ENCODE results near the gene CAST. TPM values are rescaled to one million over a fixed set of nuclear protein-coding genes. Genes with fewer than 3 reads are reported as not detected.

The CAST gene
- polyA plus RNA-seq, 1 donor, result 192 TPM

DNA sequence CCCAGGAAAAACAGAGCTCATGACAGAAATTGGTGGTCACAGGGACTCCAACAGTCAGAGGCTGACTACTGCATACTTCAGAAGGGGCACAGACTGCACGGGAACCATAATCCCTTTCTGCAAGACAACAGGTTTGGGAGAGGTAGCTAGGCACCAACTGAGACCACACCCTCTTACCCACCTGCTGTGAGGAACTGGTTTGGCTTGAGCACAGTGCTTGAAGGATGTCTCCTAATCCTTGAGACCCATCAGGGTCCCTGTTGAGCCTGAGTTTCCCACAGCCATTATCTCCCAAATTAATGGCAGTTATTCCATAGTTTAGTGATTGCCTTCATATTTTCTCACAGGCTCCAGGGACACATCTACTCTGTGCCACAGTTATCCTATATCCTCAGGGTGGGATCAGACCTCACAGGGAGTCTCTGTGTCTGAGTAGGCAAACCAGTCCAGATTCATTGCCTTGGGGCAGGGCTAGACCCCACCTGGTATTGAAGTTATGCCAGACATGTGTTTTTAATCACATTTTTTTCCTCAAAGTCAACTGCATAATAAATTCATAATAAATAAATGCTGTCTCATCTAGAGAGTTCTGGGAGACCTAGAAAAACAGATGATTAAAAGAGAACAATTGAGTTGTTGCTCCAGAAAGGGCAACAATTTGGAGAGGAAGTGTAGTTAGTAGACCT lies 9.3 kb upstream of the CAST start:
- Histone ChIP-seq H3K9me3 (ENCODE audit: control insufficient read depth, low read depth, low read length) (no peaks in the 10 kb centered on the region), H3K27ac (ENCODE audit: low read length) (no peak overlapping the region), H3K36me3 (ENCODE audit: control insufficient read depth, insufficient read depth, low read length) (no peaks in the 10 kb centered on the region), H3K4me3 (ENCODE audit: low read length) (no peak overlapping the region), H3K4me1 (ENCODE audit: control insufficient read depth, insufficient read depth, low read length) (peaks cover 23% of the 10 kb centered on the region), H3K27me3 (ENCODE audit: control insufficient read depth, insufficient read depth, low read length) (no peaks in the 10 kb centered on the region)
- WGBS (ENCODE audit: insufficient coverage, low lambda C conversion rate), result no CpG with 5 or more reads among the region's 1 CpG
- DNase-seq, result no peak

DNA sequence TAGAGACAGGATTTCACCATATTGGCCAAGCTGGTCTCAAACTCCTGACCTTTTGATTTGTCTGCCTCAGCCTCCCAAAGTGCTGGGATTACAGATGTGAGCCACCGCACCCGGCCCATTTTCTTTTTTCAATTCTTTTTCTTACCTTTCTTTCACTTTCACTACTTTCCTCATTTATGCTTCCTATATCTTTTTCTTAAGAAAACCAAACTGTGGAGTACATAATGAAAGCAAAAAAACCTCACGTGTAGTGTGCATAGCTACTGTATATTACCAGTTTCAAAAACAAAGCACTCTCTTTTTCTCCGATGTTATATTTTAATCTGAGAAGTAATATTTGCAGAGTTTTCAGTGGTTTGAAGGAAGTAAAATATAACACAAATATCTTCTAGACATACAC lies 8.0 kb upstream of the CAST start:
- H3K4me1 ChIP-seq (ENCODE audit: control insufficient read depth, insufficient read depth, low read length), result peaks cover 16% of the 10 kb centered on the region
- 88% methylated on average over 3 of the region's 4 CpGs for WGBS (ENCODE audit: insufficient coverage, low lambda C conversion rate)

DNA sequence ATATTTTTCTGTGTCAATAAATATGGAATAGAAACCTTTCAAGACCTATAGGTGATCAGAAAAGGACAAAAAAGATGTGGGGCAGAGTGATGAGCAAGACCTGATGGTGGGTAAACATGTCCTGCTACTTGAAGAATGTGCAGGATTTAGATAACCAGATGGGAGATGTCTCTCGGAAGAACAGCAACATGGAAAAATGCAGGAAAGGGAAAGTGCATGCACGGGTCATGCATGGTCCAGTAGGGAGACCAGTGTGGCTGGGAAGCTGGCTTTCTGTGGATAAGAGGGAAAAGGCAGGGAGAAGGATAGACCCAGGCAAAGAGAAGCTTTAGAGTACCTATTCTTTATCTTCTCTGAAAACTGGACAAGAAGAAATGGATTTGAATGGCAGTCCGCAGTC lies 7.1 kb upstream of the CAST start:
- no peaks in the 10 kb centered on the region for H3K36me3 ChIP-seq (ENCODE audit: control insufficient read depth, insufficient read depth, low read length)
- H3K4me1 ChIP-seq (ENCODE audit: control insufficient read depth, insufficient read depth, low read length), result peaks cover 11% of the 10 kb centered on the region
- H3K27ac ChIP-seq (ENCODE audit: low read length), result no peak overlapping the region
- no peaks in the 10 kb centered on the region for H3K27me3 ChIP-seq (ENCODE audit: control insufficient read depth, insufficient read depth, low read length)
- no peaks in the 10 kb centered on the region for H3K9me3 ChIP-seq (ENCODE audit: control insufficient read depth, low read depth, low read length)
- H3K4me3 ChIP-seq (ENCODE audit: low read length), result no peak overlapping the region
- no peak for DNase-seq
- WGBS (ENCODE audit: insufficient coverage, low lambda C conversion rate), result 90% methylated on average over 2 of the region's 3 CpGs

More for the DNA sequence above, 8.0 kb upstream of the CAST start:
- H3K4me3 ChIP-seq (ENCODE audit: low read length), result no peak overlapping the region
- no peak for DNase-seq
- H3K27ac ChIP-seq (ENCODE audit: low read length), result no peak overlapping the region
- H3K36me3 ChIP-seq (ENCODE audit: control insufficient read depth, insufficient read depth, low read length), result no peaks in the 10 kb centered on the region
- no peaks in the 10 kb centered on the region for H3K9me3 ChIP-seq (ENCODE audit: control insufficient read depth, low read depth, low read length)
- H3K27me3 ChIP-seq (ENCODE audit: control insufficient read depth, insufficient read depth, low read length), result no peaks in the 10 kb centered on the region

DNA sequence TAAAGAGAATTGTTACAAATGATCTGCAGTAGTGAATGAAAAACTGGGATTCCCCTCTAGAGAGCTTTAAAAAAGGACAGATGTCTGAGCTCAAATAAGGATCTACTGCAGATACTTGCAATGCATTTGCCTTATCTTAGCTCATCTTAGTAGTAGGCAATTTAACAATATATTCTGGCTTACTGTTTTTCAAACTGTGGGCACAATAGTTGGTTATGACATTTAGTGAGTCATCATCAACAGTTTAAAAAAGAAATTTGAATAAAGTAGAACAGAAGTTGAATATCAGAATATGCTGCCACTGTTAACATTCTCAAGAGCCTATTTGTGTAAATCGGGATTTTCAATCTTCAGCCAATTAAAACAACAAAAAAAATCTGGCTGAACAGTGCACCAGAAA lies 6.7 kb upstream of the CAST start:
- Histone ChIP-seq H3K27ac (ENCODE audit: low read length) (no peak overlapping the region), H3K36me3 (ENCODE audit: control insufficient read depth, insufficient read depth, low read length) (no peaks in the 10 kb centered on the region), H3K27me3 (ENCODE audit: control insufficient read depth, insufficient read depth, low read length) (no peaks in the 10 kb centered on the region), H3K9me3 (ENCODE audit: control insufficient read depth, low read depth, low read length) (no peaks in the 10 kb centered on the region), H3K4me3 (ENCODE audit: low read length) (no peak overlapping the region), H3K4me1 (ENCODE audit: control insufficient read depth, insufficient read depth, low read length) (peaks cover 12% of the 10 kb centered on the region)
- DNase-seq, result no peak
- WGBS (ENCODE audit: insufficient coverage, low lambda C conversion rate), result 57% methylated on average over 1 of the region's 1 CpG

DNA sequence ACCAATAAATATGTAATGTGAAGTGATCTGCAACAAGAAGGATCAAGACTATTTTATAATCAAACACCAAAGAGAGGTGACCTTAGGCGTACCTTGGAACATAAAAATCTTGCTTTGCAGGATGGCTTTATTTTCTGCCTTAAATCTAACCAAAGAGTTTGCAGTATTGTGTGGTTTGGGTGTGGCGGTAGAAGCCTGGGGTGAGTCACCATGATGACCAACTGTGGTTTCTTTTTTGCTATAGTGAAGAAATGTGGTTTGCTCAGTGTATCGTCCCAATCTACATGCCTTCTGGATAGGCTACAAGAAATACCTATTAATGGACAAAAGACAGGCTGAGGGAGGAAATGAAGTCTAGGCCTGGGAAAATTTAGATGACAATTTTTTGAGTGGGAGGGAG lies 5.1 kb upstream of the CAST start:
- Histone ChIP-seq H3K9me3 (ENCODE audit: control insufficient read depth, low read depth, low read length) (no peaks in the 10 kb centered on the region), H3K27ac (ENCODE audit: low read length) (no peak overlapping the region), H3K4me1 (ENCODE audit: control insufficient read depth, insufficient read depth, low read length) (peaks cover 12% of the 10 kb centered on the region)

DNA sequence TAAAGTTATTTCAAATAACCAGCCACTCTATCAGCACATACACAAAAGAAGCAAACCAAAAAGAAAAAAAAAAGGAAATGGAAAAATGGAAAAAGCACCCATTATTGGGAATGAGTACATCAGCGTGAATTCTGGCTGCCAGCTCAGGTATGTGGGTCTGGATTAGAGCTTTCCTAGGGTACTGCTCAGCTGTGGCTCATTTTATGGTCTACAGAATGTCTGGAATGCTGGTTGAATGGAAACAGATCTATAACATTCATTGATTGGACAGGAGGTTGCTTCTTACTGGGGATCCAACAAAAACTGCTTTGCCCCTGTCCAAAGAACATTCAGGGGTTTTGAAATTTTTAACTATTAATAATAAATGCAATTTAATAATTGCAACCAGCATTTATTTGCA lies 3.9 kb upstream of the CAST start:
- DNase-seq, result no peak
- Histone ChIP-seq H3K4me3 (ENCODE audit: low read length) (no peak overlapping the region), H3K9me3 (ENCODE audit: control insufficient read depth, low read depth, low read length) (no peaks in the 10 kb centered on the region), H3K4me1 (ENCODE audit: control insufficient read depth, insufficient read depth, low read length) (peaks cover 12% of the 10 kb centered on the region), H3K36me3 (ENCODE audit: control insufficient read depth, insufficient read depth, low read length) (no peaks in the 10 kb centered on the region), H3K27ac (ENCODE audit: low read length) (no peak overlapping the region), H3K27me3 (ENCODE audit: control insufficient read depth, insufficient read depth, low read length) (no peaks in the 10 kb centered on the region)
- WGBS (ENCODE audit: insufficient coverage, low lambda C conversion rate), result no CpG with 5 or more reads among the region's 1 CpG

More for the DNA sequence above, 5.1 kb upstream of the CAST start:
- Histone ChIP-seq H3K36me3 (ENCODE audit: control insufficient read depth, insufficient read depth, low read length) (no peaks in the 10 kb centered on the region), H3K4me3 (ENCODE audit: low read length) (no peak overlapping the region), H3K27me3 (ENCODE audit: control insufficient read depth, insufficient read depth, low read length) (no peaks in the 10 kb centered on the region)
- DNase-seq, result peak in 1 of 2 donors; percentile 49
- whole genome bisulfite sequencing (ENCODE audit: insufficient coverage, low lambda C conversion rate), result 33% methylated on average over 1 of the region's 3 CpGs

DNA sequence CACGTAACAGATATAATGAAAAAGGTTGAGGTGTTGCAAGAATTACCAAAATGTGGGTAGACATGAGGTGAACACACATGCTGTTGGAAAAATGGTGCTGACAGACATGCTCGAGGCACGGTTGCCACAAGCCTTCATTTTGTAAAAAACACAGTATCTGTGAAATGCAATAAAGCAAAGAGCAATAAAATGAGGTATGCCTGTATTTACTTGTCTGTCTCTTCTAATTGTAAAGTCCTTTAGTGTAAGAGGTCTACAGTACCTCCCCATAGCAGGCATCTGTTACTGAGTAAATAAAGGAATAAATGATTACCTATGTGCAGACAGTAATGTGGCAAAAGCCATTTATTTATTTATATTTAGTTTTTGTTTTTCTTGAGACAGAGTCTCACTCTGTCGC lies 3.0 kb upstream of the CAST start:
- Histone ChIP-seq H3K27ac (ENCODE audit: low read length) (peak overlapping the region; percentile 49), H3K9me3 (ENCODE audit: control insufficient read depth, low read depth, low read length) (no peaks in the 10 kb centered on the region), H3K4me3 (ENCODE audit: low read length) (no peak overlapping the region), H3K4me1 (ENCODE audit: control insufficient read depth, insufficient read depth, low read length) (peaks cover 12% of the 10 kb centered on the region), H3K36me3 (ENCODE audit: control insufficient read depth, insufficient read depth, low read length) (no peaks in the 10 kb centered on the region), H3K27me3 (ENCODE audit: control insufficient read depth, insufficient read depth, low read length) (no peaks in the 10 kb centered on the region)
- peak in 1 of 2 donors; percentile 69 for DNase-seq
- WGBS (ENCODE audit: insufficient coverage, low lambda C conversion rate), result 0% methylated on average over 2 of the region's 4 CpGs

DNA sequence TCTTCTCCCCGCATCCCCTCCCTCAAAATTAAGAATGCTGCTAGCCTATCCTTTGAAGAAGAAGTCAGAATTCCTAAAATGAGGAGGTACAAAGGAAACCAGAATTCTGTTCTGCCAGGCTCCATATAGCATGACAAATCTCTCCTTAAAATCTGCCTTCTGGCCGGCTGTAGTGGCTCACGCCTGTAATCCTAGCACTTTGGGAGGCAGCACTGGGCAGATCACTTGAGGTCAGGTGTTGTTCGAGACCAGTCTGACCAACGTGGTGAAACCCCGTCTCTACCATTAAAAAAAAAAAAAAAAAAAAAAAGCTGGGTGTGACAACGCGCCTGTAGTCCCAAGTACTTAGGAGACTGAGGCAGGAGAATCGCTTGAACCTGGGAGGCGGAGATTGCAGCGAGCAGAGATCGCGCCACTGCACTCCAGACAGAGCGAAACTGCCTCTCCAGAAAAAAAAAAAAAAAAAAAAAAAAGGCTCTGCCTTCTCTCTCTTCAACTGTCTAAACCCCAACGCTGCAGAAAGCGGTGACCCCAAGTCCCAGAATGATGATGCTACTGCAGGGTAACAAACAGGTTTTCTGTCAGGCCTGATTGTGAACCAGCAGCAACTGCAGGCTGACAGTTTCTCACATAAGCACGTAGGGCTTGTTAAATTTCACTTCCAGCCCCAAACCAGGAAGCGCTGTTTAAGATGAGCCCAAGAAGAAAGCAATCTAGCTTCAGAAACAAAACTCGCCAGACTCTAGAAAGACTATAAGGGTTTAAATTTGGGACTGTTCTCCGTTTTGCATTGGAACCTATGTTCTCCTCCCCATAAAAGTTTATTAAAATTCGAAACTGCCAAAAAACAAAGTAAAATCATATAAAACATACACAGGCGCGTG lies 963 bp upstream of the CAST start:
- WGBS (ENCODE audit: insufficient coverage, low lambda C conversion rate), result no CpG with 5 or more reads among the region's 23 CpGs
- Histone ChIP-seq H3K9me3 (ENCODE audit: control insufficient read depth, low read depth, low read length) (no peaks in the 10 kb centered on the region), H3K4me1 (ENCODE audit: control insufficient read depth, insufficient read depth, low read length) (peaks cover 14% of the 10 kb centered on the region), H3K27me3 (ENCODE audit: control insufficient read depth, insufficient read depth, low read length) (no peaks in the 10 kb centered on the region), H3K27ac (ENCODE audit: low read length) (peak overlapping the region; percentile 89), H3K4me3 (ENCODE audit: low read length) (peak overlapping the region; percentile 84), H3K36me3 (ENCODE audit: control insufficient read depth, insufficient read depth, low read length) (no peaks in the 10 kb centered on the region)
- DNase-seq, result peak in 1 of 2 donors; percentile 78

DNA sequence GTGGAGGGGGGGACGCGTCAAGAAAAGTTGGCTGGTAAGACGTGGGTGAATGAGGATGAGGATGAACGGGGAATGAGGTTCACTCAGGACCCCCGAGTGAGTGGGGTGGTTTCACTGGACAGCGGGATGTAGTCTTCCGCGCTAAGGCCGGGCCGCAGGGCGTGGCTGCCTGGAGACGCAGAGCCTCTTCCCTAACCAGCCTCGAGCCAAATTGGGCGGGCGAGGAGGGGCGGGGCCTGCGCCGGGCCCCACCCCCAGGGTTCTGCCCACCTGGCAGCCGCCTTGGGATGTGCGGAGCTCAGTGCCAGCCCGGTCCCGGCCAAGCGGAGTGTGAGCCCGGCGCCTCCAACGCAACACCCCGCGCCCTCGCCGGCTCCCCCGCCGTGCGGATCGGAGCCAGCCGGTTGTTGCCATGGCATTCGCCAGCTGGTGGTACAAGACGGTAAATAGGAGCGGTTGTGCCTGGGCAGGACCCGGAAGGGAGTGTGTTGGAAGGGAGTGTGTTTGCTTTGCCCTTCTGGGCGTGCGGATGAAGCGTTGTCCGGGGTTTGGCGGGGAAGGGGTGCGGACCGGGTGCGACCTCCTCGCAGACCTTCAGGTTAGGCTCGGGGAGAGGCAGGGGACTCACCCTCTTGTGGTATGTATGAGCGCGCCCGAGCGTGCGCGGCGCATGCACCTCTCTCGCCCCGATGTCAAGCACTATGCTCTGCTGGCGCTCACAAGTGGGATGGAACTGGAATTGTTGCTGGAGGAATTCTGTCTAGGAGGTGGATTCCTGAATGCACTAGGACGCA lies 746 bp downstream of the CAST start:
- peak; percentile 78 to 90 for DNase-seq
- Histone ChIP-seq H3K36me3 (ENCODE audit: control insufficient read depth, insufficient read depth, low read length) (no peaks in the 10 kb centered on the region), H3K27me3 (ENCODE audit: control insufficient read depth, insufficient read depth, low read length) (no peaks in the 10 kb centered on the region), H3K27ac (ENCODE audit: low read length) (peak overlapping the region; percentile 89), H3K9me3 (ENCODE audit: control insufficient read depth, low read depth, low read length) (no peaks in the 10 kb centered on the region), H3K4me3 (ENCODE audit: low read length) (peak overlapping the region; percentile 84), H3K4me1 (ENCODE audit: control insufficient read depth, insufficient read depth, low read length) (peaks cover 22% of the 10 kb centered on the region)
- WGBS (ENCODE audit: insufficient coverage, low lambda C conversion rate), result no CpG with 5 or more reads among the region's 60 CpGs

DNA sequence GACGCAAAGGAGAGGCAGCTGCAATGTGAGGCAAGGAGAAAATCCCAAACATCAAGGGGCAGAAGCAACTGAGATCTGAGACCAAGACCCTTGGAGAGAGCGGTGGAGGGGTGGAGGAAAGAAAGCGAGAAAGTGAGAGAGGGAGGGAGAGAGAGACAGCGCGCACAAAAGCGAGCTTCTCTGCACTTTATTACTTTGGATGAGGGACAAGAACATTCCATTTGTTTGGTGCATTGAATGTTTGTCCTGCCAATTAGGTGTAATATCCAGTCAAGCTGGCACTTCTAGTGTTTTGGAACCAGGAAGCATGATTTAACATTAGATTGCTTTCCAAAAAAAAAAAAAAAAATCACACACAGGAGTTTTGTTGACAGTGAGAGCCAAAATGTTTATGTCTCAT lies 1.4 kb downstream of the CAST start:
- no peaks in the 10 kb centered on the region for H3K36me3 ChIP-seq (ENCODE audit: control insufficient read depth, insufficient read depth, low read length)
- no peaks in the 10 kb centered on the region for H3K27me3 ChIP-seq (ENCODE audit: control insufficient read depth, insufficient read depth, low read length)
- peak overlapping the region; percentile 84 for H3K4me3 ChIP-seq (ENCODE audit: low read length)
- H3K4me1 ChIP-seq (ENCODE audit: control insufficient read depth, insufficient read depth, low read length), result peaks cover 24% of the 10 kb centered on the region
- no peak for DNase-seq
- no peaks in the 10 kb centered on the region for H3K9me3 ChIP-seq (ENCODE audit: control insufficient read depth, low read depth, low read length)
- no CpG with 5 or more reads among the region's 6 CpGs for WGBS (ENCODE audit: insufficient coverage, low lambda C conversion rate)
- H3K27ac ChIP-seq (ENCODE audit: low read length), result peak overlapping the region; percentile 89
